Activated CD8-positive, alpha-beta memory T cell treated with anti-CD3 and anti-CD28 coated beads for 24 hours (primary cell): ENCODE results near the gene DLG3.
"Not testable (repeated sequence)": the region's sequence is repeated elsewhere in the genome, so short reads cannot be mapped to it uniquely, and the experiment has no call there.

Experiments
- DNase-seq: peaks from one replicate; pipeline ENCODE4 v3.0.0-alpha.2; 2020

Gene DLG3

GRCh38 chrX:70476934-70477733 is 32.5 kb downstream of the DLG3 start:
- no peak for DNase-seq

- no peak for DNase-seq
Observed at GRCh38 chrX:70477734-70478075, 33.1 kb downstream of the DLG3 start.

- no peak for DNase-seq
Observed at GRCh38 chrX:70478526-70479245, 34.1 kb downstream of the DLG3 start.

GRCh38 chrX:70479247-70479921 is 34.7 kb downstream of the DLG3 start:
- no peak for DNase-seq

GRCh38 chrX:70479922-70480659 is 35.5 kb downstream of the DLG3 start:
- DNase-seq, result no peak

- DNase-seq, result no peak
Observed at GRCh38 chrX:70480660-70481018, 36.0 kb downstream of the DLG3 start.

GRCh38 chrX:70481471-70482270 is 37.0 kb downstream of the DLG3 start:
- DNase-seq, result no peak

- no peak for DNase-seq
Observed at GRCh38 chrX:70482300-70482699, 37.7 kb downstream of the DLG3 start.

- no peak for DNase-seq
Observed at GRCh38 chrX:70485466-70485865, 40.8 kb downstream of the DLG3 start.

- DNase-seq, result no peak
Observed at GRCh38 chrX:70488856-70489255, 44.2 kb downstream of the DLG3 start.

GRCh38 chrX:70494441-70494840 is 49.8 kb downstream of the DLG3 start:
- DNase-seq, result no peak

- DNase-seq, result no peak
Observed at GRCh38 chrX:70496491-70496890, 51.9 kb downstream of the DLG3 start.

GRCh38 chrX:70497026-70497425 is 52.4 kb downstream of the DLG3 start:
- no peak for DNase-seq

- no peak for DNase-seq
Observed at GRCh38 chrX:70498129-70498528, 53.5 kb downstream of the DLG3 start.

- no peak for DNase-seq
Observed at GRCh38 chrX:70500826-70501225, 56.2 kb downstream of the DLG3 start.

- DNase-seq, result no peak
Observed at GRCh38 chrX:70504772-70505450, 60.3 kb downstream of the DLG3 start.

- no peak for DNase-seq
Observed at GRCh38 chrX:70505451-70505841, 60.8 kb downstream of the DLG3 start.

- DNase-seq, result no peak
Observed at GRCh38 chrX:70508296-70508911, 63.8 kb downstream of the DLG3 start.

- DNase-seq, result no peak
Observed at GRCh38 chrX:70509078-70509477, 64.4 kb downstream of the DLG3 start.

- not testable (repeated sequence) for DNase-seq
Observed at GRCh38 chrX:70515270-70515669, 70.6 kb downstream of the DLG3 start.

GRCh38 chrX:70515692-70516091 is 71.1 kb downstream of the DLG3 start:
- not testable (repeated sequence) for DNase-seq
